GM12878 (cell line): ENCODE measurements around the gene TMEM150C. TPM values are rescaled to one million over a fixed set of nuclear protein-coding genes. Genes with fewer than 3 reads are reported as not detected.

ENCODE experiments used
- ATAC-seq: fragments of 200-7000 bp; cut with Tn5 transposase; 3 replicates; pipeline ENCODE4 v1.9.1; 2020; ENCODE audit warnings: mild to moderate bottlenecking, moderate library complexity
- BruUV-seq: library from RNA; stranded (reverse); fragments of 400-500 nt; replicated peaks from 2 replicates; lab custom pipeline; 2021; lab: Mats Ljungman, UMichigan
- CTCF ChIA-PET: fragments of 300-600 bp; sonication (Branson Sonifier 250); formaldehyde crosslinking; extraction: SDS; loops from one replicate; lab custom pipeline; 2021; ENCODE audit warnings: inconsistent platforms; lab: Yijun Ruan, JAX
- POLR2A ChIA-PET: fragments of 350-600 bp; formaldehyde crosslinking; extraction: SDS; loops from one replicate; lab custom pipeline; 2021; ENCODE audit warnings: inconsistent platforms; lab: Charles Lee
- RAD21 ChIA-PET: fragments of 300-600 bp; sonication (Branson Sonifier 250); formaldehyde crosslinking; loops from one replicate; lab custom pipeline; 2023; ENCODE audit warnings: antibody characterized with exemption; ENCODE audit not compliant: unreplicated experiment; lab: Charles Lee
- SMC1A ChIA-PET: fragments of 300-600 bp; sonication (Branson Sonifier 250); formaldehyde crosslinking; loops from one replicate; lab custom pipeline; 2023; ENCODE audit not compliant: unreplicated experiment, uncharacterized antibody; lab: Charles Lee
- DNase-seq: peaks from one replicate; pipeline ENCODE4 v3.0.0-alpha.2; 2011; ENCODE audit warnings: low read depth, low spot score
- FAIRE-seq: peaks from 3 replicates; lab custom pipeline; 2011; peaks lifted over from hg19 to GRCh38; lab: Jason Lieb, UNC
- H2AFZ ChIP-seq: 2 replicates; pipeline ENCODE4 v1.6.0; 2011; ENCODE audit warnings: low read depth, low read length, control low read depth; ENCODE audit not compliant: control insufficient read depth
- H3K27ac ChIP-seq: 2 replicates; pipeline ENCODE4 v1.5.1; 2011; ENCODE audit warnings: control low read depth; ENCODE audit not compliant: control insufficient read depth, insufficient read depth
- H3K27me3 ChIP-seq, 2 experiments: replicated peaks in 1 of 2; 2 replicates each; pipeline versions ENCODE4 v1.6.0 to v1.6.1; 2011; ENCODE audit warnings: low read length in 1 of 2; ENCODE audit not compliant: control insufficient read depth in 2 of 2, insufficient read depth in 2 of 2
- H3K36me3 ChIP-seq, 2 experiments: 2 replicates each; pipeline ENCODE4 v1.5.1; 2011; ENCODE audit warnings: low read length in 1 of 2; ENCODE audit not compliant: control insufficient read depth in 2 of 2, insufficient read depth in 2 of 2
- H3K4me1 ChIP-seq: 2 replicates; pipeline ENCODE4 v1.6.1; 2011; ENCODE audit warnings: mild to moderate bottlenecking, low read length, moderate library complexity, mixed read lengths; ENCODE audit not compliant: control insufficient read depth, insufficient read depth
- H3K4me2 ChIP-seq: 2 replicates; pipeline ENCODE4 v1.6.0; 2011; ENCODE audit warnings: control low read depth; ENCODE audit not compliant: control insufficient read depth, insufficient read depth
- H3K4me3 ChIP-seq: fragments of 200-600 bp; sonication (generic); 2 replicates; pipeline ENCODE4 v1.5.1; 2016
- H3K79me2 ChIP-seq: 2 replicates; pipeline ENCODE4 v1.6.0; 2011; ENCODE audit warnings: low read length; ENCODE audit not compliant: control insufficient read depth, insufficient read depth
- H3K9ac ChIP-seq: 2 replicates; pipeline ENCODE4 v1.8.0; 2011; ENCODE audit warnings: low read length, control low read depth, mixed read lengths; ENCODE audit not compliant: control insufficient read depth, insufficient read depth
- H3K9me3 ChIP-seq: replicated peaks from 3 replicates; pipeline ENCODE4 v1.5.1; 2011; ENCODE audit warnings: mild to moderate bottlenecking, low read length; ENCODE audit not compliant: control insufficient read depth, insufficient read depth
- H4K20me1 ChIP-seq: 2 replicates; pipeline ENCODE4 v1.6.0; 2011; ENCODE audit not compliant: control insufficient read depth, insufficient read depth
- POLR2AphosphoS5 ChIP-seq: IDR thresholded peaks from 2 replicates; pipeline ENCODE4 v1.6.1; 2011; ENCODE audit warnings: mild to moderate bottlenecking, low read length, inconsistent platforms
- TARDBP ChIP-seq: IDR thresholded peaks from 2 replicates; pipeline ENCODE4 v1.6.1; 2016; ENCODE audit warnings: borderline replicate concordance
- ZSCAN29 ChIP-seq: fragments of 450-650 bp; IDR thresholded peaks from 2 replicates; pipeline ENCODE4 v1.6.1; 2017; ENCODE audit warnings: mild to moderate bottlenecking, moderate library complexity
- ZZZ3 ChIP-seq: IDR thresholded peaks from 2 replicates; pipeline ENCODE4 v1.6.1; 2011; ENCODE audit warnings: low read depth; ENCODE audit not compliant: control insufficient read depth, insufficient read length
- WGBS: methylation state at CpG from one replicate; pipeline ENCODE4 v1.1.6; 2016; ENCODE audit warnings: low lambda C conversion rate; ENCODE audit not compliant: insufficient replicate concordance, insufficient coverage; ENCODE audit errors: missing lambda C conversion rate; 5-methylcytosine and 5-hydroxymethylcytosine counted together
- in situ Hi-C: fragments of 300-500 bp; cut with MboI; formaldehyde crosslinking; loops from 9 replicates; pipeline ENCODE4 v1.14.3; 2018; ENCODE audit warnings: mixed read lengths
- intact Hi-C: fragments of 100-400 bp; cut with micrococcal nuclease; formaldehyde crosslinking; loops from one replicate; pipeline ENCODE4 v1.14.2; 2022; ENCODE audit not compliant: unreplicated experiment
- polyA plus RNA-seq, 11 experiments: library from polyadenylated mRNA; depleted of rRNA in 4 of 11; unstranded in 6 of 11; stranded (reverse) in 5 of 11; fragments of >200 nt; fragmentation: Nextera tagmentation in 4 of 11; fragmentation: Illumina TruSeq in 1 of 11; extraction: Ambion mirVana in 4 of 11; extraction: Trizol in 1 of 11; gene quantifications; 1 replicate in 1 of 11; 2 replicates in 10 of 11; pipeline versions ENCODE4 v1.2.1 to v1.2.3, GENCODE V29; 2011 to 2016; ENCODE audit warnings: inconsistent platforms in 2 of 11, missing spikeins in 2 of 11, low read depth in 1 of 11
- total RNA-seq, 4 experiments: library from RNA; depleted of rRNA in 3 of 4; stranded (reverse); fragments of >200 nt in 3 of 4; fragmentation: Illumina TruSeq in 1 of 4; extraction: Trizol in 1 of 4; gene quantifications; 2 replicates each; pipeline versions ENCODE4 v1.2.1 to v1.2.3, GENCODE V29; 2013 to 2021
- TF ChIP-seq, protein P1 (sequence below): fragments of 450-650 bp; formaldehyde crosslinking; IDR thresholded peaks from 2 replicates; pipeline ENCODE4 v1.4.0; 2020; ENCODE audit warnings: mild to moderate bottlenecking, moderate library complexity
- TF ChIP-seq, protein P2 (sequence below): fragments of 450-650 bp; IDR thresholded peaks from 2 replicates; pipeline ENCODE4 v1.6.1; 2017; ENCODE audit warnings: mild to moderate bottlenecking, low read depth, inconsistent platforms; ENCODE audit not compliant: poor library complexity, severe bottlenecking
- TF ChIP-seq, protein P3 (sequence below): fragments of 450-650 bp; IDR thresholded peaks from 2 replicates; pipeline ENCODE4 v1.6.1; 2018; ENCODE audit warnings: mild to moderate bottlenecking, low read depth, moderate library complexity; ENCODE audit not compliant: partially characterized antibody
- TF ChIP-seq, protein P4 (sequence below): IDR thresholded peaks from 2 replicates; pipeline ENCODE4 v1.6.1; 2011; ENCODE audit warnings: low read depth, mild to moderate bottlenecking, low read length, moderate library complexity, borderline replicate concordance; ENCODE audit errors: extremely low read depth

Gene TMEM150C
- total and polyA plus RNA-seq, 10 of the 15 experiments (the other 5 are each of a cell fraction or from before 2014, with no cell fraction given), result 0.04 to 0.78 (median 0.13) TPM; not detected in 2

DNA sequence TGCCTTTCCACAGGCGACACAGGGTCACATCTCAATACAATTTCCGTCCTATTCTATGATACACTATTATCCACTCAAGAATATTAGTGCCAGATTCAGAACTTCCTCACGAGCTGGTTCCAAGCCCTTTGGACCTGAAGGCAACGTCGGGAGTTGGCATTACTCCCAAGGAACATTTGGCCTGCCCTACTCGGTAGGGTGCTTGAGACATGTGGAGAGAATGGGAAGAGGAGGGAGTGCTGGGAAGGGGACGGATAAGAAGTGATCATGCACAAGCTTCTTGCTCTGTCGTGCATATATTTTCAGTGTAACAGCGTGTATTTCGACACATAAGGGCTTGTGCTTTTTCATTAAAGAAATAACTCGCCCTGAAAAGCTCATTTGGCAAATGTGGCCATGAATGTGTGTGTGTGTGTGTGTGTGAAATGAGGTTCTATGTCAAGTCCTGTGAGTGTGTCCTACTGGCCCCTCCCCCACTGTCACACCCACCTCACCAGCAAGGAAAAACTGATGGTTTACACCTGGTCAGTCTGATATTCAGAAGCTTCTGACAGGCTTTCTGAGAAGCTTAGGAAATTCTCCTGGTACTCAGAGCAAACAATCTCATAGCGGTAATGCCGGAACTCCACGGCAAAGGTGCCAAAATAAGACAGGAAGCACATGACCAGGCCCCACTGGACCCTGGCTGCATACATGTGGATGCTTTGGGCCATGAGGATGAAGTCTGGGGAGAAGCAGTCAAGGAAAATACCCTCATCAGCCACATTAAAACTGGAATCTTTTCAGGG lies 76.6 kb downstream of the TMEM150C start (continued):
- TF ChIP-seq, protein P1, sequence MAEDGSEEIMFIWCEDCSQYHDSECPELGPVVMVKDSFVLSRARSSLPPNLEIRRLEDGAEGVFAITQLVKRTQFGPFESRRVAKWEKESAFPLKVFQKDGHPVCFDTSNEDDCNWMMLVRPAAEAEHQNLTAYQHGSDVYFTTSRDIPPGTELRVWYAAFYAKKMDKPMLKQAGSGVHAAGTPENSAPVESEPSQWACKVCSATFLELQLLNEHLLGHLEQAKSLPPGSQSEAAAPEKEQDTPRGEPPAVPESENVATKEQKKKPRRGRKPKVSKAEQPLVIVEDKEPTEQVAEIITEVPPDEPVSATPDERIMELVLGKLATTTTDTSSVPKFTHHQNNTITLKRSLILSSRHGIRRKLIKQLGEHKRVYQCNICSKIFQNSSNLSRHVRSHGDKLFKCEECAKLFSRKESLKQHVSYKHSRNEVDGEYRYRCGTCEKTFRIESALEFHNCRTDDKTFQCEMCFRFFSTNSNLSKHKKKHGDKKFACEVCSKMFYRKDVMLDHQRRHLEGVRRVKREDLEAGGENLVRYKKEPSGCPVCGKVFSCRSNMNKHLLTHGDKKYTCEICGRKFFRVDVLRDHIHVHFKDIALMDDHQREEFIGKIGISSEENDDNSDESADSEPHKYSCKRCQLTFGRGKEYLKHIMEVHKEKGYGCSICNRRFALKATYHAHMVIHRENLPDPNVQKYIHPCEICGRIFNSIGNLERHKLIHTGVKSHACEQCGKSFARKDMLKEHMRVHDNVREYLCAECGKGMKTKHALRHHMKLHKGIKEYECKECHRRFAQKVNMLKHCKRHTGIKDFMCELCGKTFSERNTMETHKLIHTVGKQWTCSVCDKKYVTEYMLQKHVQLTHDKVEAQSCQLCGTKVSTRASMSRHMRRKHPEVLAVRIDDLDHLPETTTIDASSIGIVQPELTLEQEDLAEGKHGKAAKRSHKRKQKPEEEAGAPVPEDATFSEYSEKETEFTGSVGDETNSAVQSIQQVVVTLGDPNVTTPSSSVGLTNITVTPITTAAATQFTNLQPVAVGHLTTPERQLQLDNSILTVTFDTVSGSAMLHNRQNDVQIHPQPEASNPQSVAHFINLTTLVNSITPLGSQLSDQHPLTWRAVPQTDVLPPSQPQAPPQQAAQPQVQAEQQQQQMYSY (CRISPR knock-in tag), result no peak
- TF ChIP-seq, protein P2, sequence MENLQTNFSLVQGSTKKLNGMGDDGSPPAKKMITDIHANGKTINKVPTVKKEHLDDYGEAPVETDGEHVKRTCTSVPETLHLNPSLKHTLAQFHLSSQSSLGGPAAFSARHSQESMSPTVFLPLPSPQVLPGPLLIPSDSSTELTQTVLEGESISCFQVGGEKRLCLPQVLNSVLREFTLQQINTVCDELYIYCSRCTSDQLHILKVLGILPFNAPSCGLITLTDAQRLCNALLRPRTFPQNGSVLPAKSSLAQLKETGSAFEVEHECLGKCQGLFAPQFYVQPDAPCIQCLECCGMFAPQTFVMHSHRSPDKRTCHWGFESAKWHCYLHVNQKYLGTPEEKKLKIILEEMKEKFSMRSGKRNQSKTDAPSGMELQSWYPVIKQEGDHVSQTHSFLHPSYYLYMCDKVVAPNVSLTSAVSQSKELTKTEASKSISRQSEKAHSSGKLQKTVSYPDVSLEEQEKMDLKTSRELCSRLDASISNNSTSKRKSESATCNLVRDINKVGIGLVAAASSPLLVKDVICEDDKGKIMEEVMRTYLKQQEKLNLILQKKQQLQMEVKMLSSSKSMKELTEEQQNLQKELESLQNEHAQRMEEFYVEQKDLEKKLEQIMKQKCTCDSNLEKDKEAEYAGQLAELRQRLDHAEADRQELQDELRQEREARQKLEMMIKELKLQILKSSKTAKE, result no peak
- TF ChIP-seq, all 136 proteins: peak for 0

DNA sequence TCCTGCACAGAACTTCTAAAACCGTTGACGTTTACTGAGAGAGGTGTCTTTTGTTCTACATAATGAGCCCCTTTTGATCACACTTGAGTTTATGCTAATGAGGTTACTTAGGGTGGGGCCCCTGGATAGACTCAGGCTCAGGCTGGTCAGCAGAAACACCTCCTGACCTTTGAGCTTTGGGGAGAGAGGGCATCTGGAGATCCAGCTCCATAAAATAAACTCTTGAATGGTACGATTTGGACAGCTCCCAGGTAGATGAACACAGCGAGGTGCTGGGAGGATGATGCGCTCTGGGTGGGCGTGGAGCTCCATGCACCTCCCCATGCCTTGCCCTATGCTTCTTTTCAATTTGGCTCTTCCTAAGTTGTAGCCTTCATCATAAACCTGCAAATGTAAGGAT lies 79.4 kb downstream of the TMEM150C start:
- ATAC-seq, result no peak
- H3K4me1 ChIP-seq, result no peaks in the 10 kb centered on the region
- CTCF ChIA-PET, result no interaction called here
- H3K27ac ChIP-seq, result no peak overlapping the region
- in situ Hi-C loops, result no loop called here
- no peaks in the 10 kb centered on the region for H3K36me3 ChIP-seq
- H3K4me3 ChIP-seq, result no peak overlapping the region
- no peak overlapping the region for H3K9ac ChIP-seq
- SMC1A ChIA-PET, result no interaction called here
- RAD21 ChIA-PET, result no interaction called here
- H3K4me2 ChIP-seq, result no peak overlapping the region
- H3K9me3 ChIP-seq, result no peaks in the 10 kb centered on the region
- no peaks in the 10 kb centered on the region for H3K79me2 ChIP-seq
- no peak for FAIRE-seq
- no TSS peak for BruUV-seq
- intact Hi-C loops, result no loop called here
- 79% methylated on average over 5 of the region's 6 CpGs for WGBS
- no peaks in the 10 kb centered on the region for H4K20me1 ChIP-seq
- H2AFZ ChIP-seq, result no peak overlapping the region
- no peak for DNase-seq
- POLR2A ChIA-PET, result no interaction called here
- no peaks in the 10 kb centered on the region for H3K27me3 ChIP-seq
- TF ChIP-seq, protein P3, sequence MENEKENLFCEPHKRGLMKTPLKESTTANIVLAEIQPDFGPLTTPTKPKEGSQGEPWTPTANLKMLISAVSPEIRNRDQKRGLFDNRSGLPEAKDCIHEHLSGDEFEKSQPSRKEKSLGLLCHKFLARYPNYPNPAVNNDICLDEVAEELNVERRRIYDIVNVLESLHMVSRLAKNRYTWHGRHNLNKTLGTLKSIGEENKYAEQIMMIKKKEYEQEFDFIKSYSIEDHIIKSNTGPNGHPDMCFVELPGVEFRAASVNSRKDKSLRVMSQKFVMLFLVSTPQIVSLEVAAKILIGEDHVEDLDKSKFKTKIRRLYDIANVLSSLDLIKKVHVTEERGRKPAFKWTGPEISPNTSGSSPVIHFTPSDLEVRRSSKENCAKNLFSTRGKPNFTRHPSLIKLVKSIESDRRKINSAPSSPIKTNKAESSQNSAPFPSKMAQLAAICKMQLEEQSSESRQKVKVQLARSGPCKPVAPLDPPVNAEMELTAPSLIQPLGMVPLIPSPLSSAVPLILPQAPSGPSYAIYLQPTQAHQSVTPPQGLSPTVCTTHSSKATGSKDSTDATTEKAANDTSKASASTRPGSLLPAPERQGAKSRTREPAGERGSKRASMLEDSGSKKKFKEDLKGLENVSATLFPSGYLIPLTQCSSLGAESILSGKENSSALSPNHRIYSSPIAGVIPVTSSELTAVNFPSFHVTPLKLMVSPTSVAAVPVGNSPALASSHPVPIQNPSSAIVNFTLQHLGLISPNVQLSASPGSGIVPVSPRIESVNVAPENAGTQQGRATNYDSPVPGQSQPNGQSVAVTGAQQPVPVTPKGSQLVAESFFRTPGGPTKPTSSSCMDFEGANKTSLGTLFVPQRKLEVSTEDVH, result no peak
- TF ChIP-seq ZSCAN29 (no peak), POLR2AphosphoS5 (no peak), ZZZ3 (no peak), TARDBP (no peak)
- TF ChIP-seq, protein P4, sequence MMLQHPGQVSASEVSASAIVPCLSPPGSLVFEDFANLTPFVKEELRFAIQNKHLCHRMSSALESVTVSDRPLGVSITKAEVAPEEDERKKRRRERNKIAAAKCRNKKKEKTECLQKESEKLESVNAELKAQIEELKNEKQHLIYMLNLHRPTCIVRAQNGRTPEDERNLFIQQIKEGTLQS, result no peak
